Measurements from ENCODE around the gene PNISR.

GRCh38 chr6:99354983-99355382 is 70.1 kb downstream of the PNISR start:
- no peak for TF ChIP-seq POLR2A (IDR thresholded peaks at IDR 0.05)
- TF ChIP-seq, protein P1, sequence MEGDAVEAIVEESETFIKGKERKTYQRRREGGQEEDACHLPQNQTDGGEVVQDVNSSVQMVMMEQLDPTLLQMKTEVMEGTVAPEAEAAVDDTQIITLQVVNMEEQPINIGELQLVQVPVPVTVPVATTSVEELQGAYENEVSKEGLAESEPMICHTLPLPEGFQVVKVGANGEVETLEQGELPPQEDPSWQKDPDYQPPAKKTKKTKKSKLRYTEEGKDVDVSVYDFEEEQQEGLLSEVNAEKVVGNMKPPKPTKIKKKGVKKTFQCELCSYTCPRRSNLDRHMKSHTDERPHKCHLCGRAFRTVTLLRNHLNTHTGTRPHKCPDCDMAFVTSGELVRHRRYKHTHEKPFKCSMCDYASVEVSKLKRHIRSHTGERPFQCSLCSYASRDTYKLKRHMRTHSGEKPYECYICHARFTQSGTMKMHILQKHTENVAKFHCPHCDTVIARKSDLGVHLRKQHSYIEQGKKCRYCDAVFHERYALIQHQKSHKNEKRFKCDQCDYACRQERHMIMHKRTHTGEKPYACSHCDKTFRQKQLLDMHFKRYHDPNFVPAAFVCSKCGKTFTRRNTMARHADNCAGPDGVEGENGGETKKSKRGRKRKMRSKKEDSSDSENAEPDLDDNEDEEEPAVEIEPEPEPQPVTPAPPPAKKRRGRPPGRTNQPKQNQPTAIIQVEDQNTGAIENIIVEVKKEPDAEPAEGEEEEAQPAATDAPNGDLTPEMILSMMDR (IDR thresholded peaks at IDR 0.05) = no peak

Data from tibial nerve (tissue), 3 donors.